HFF-Myc (cell line): ENCODE data around the gene NEGR1.

ENCODE experiments used
- DNase-seq: peaks from one replicate; pipeline ENCODE4 v3.0.0-alpha.2; 2011; ENCODE audit warnings: low read depth; ENCODE audit errors: extremely low read depth
- H3K4me3 ChIP-seq: replicated peaks from 2 replicates; pipeline ENCODE4 v1.5.1; 2011; ENCODE audit warnings: low read depth, mild to moderate bottlenecking, control low read depth, low read length
- CTCF ChIP-seq: IDR thresholded peaks from 2 replicates; pipeline ENCODE4 v1.5.1; 2012; ENCODE audit warnings: mild to moderate bottlenecking, low read depth, low read length, control low read depth; ENCODE audit errors: missing control alignments

The NEGR1 gene

DNA sequence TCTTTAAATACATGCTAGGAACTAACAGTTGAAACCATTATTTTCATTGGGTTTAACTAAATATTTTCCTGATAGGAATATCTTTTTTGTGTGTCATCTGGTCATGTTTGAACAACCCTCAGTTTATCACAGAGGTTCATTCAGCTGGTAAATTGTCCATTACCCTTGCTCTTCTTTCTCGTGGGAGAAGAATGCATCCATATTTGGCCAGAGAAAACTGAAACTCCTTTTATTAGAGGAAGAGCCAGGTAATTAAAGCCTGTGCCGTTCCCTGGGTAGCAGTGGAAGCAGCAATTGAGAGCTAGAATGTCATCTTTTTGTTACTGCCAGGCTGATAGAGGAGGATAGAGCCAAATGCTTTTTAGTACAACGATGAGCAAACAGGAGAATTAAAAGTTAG is 614.3 kb downstream of the NEGR1 start:
- DNase-seq, result no peak
- no peak overlapping the region for H3K4me3 ChIP-seq
- no peak for TF ChIP-seq CTCF

DNA sequence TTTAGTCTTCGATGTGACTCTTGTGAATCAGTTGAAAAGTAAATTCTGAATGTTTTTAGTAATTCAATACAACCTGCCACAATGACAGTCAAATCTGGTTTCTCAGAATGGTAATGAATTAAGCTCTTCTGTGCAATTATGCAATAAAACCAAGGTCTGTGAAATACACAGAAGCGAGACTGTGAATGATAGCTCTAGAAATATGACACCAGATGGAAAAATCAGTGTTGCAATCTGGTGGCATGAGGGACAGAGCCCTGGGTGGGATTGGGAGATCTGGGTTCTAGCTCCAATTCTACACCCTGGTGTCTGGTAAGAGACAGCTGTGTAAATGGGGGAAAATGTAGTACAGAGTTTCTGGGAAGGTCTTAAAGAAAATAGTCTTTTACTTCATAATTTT is 615.1 kb downstream of the NEGR1 start:
- TF ChIP-seq CTCF, result no peak
- H3K4me3 ChIP-seq, result no peak overlapping the region
- no peak for DNase-seq

- no peak for TF ChIP-seq CTCF
- DNase-seq, result no peak
- H3K4me3 ChIP-seq, result no peak overlapping the region
These were observed 615.7 kb downstream of the NEGR1 start for GRCh38 chr1:71666609-71667008.

GRCh38 chr1:71660411-71660810 is 621.9 kb downstream of the NEGR1 start:
- no peak overlapping the region for H3K4me3 ChIP-seq
- no peak for TF ChIP-seq CTCF
- peak; percentile 32 for DNase-seq

GRCh38 chr1:71657891-71658679 is 624.3 kb downstream of the NEGR1 start:
- DNase-seq, result no peak
- H3K4me3 ChIP-seq, result no peak overlapping the region
- TF ChIP-seq CTCF, result no peak

DNA sequence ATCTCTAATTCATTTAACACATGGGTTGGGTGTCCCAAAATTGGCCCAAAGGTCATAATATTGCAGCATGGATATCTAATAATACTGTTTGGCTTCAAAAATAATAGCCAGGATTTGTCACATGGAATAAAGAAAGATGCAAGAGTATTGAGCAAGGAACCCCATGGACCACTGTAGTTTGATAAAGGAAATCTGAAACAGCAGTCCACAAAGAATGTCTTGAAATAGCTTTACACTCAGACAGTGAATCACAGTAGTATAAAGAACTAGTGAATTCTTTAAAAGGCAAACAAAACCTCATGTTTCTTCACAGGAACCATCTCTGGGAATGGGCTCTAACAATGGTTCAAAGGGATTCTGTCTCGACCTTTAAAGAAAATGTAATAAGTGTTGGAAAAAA is 625.4 kb downstream of the NEGR1 start:
- TF ChIP-seq CTCF, result no peak
- H3K4me3 ChIP-seq, result no peak overlapping the region
- no peak for DNase-seq

DNA sequence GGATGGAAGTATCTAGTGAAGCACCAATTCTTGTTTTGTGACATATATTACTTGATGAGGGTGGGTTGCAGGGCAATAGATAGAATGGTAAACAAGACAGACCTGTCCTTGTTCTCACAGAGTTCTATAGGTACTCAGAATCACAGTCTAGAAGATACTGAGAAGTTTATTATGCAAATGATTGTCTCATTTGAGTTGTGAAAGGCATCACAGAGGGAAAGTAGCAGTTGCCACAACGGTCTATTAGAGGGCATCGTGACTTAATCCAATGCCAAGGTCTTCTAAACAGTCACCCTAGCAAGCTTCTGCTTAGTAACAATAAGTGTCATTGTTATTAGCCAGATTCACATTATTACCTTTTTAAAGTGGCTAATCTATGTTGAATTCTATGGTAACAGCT is 626.7 kb downstream of the NEGR1 start:
- no peak for TF ChIP-seq CTCF
- no peak for DNase-seq
- H3K4me3 ChIP-seq, result no peak overlapping the region
